NCI-H2081 treated with DMSO at 0.1 percent for 48 hours (cell line): ENCODE results near the gene DUXA.
"Not testable (repeated sequence)": the region's sequence is repeated elsewhere in the genome, so short reads cannot be mapped to it uniquely, and the experiment has no call there.

Source experiments
- DNase-seq: peaks from one replicate; lab custom pipeline; 2025; lab: John Stamatoyannopoulos, UW

The DUXA gene

GRCh38 chr19:57167385-57167784, at the start of gene DUXA:
Gene DUXA, minus strand, starts transcription at chr19:57167485. Its CDS starts 42 bp downstream, at chr19:57167443.
- no peak for DNase-seq

DNA sequence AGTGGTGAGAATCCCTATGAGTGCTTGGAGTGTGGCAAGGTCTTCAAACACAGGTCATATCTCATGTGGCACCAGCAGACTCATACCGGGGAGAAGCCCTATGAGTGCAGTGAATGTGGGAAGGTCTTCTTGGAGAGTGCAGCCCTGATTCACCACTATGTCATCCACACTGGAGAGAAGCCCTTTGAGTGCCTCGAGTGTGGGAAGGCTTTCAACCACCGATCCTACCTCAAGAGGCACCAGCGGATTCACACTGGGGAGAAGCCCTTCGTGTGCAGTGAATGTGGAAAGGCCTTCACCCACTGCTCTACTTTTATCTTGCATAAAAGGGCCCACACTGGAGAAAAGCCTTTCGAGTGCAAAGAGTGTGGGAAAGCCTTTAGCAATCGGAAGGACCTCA, 44.8 kb upstream of the DUXA start:
- no peak for DNase-seq

DNA sequence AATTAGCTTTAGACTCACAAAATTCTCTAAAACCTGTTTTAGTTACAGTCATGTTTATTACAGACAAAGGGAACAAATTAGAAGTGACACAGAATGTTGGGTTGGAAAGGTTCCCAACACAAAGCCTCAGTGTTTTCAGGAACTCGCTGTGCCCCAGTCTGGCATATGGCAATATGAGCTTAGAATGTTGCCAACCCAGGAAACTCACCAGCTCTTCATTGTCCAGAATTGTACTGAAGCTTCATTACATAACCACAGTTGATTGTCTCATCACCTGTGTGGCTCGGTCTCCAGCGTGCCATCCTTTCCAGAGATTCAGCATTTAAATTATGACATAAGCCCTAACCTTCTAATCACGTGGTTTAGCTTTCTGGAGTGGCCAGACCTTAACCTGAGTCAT, 43.1 kb upstream of the DUXA start:
- DNase-seq: no peak

DNA sequence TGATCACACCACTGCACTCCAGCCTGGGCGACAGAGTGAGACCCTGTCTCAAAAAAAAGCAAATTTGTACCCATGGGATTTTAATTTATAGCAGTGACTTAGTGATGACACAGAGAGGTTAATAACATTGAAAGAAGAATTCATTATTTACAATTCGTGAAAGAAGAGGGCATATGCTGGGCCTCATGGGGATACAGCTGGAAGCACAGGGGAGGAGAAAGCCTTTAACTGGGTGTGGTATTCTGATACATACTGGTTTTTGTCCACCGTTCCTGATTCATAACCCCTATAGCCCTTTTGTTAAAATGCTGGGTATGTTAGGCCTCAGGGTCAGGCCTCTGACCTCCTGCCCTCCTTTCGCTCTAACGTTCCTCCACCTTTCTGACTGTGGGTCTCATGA, 34.9 kb upstream of the DUXA start:
- DNase-seq: no peak

DNA sequence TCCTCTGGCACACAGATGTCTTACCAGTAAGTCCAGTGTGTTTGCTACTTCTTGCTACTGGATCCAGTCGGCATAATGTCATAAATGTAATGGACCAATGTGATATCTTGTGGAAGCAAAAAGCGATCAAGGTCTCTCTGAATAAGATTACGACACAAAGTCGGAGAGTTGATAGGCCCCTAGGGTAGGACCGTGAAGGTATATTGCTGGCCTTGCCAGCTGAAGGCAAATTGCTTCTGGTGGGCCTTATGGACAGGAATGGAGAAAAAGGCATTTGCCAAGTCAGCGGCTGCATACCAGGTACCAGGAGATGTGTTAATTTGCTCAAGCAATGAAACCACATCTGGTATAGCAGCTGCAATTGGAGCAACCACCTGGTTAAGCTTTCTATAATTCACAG, 30.6 kb upstream of the DUXA start:
- DNase-seq: not testable (repeated sequence)

- no peak for DNase-seq
Observed at GRCh38 chr19:57192993-57193392, 25.7 kb upstream of the DUXA start.

DNA sequence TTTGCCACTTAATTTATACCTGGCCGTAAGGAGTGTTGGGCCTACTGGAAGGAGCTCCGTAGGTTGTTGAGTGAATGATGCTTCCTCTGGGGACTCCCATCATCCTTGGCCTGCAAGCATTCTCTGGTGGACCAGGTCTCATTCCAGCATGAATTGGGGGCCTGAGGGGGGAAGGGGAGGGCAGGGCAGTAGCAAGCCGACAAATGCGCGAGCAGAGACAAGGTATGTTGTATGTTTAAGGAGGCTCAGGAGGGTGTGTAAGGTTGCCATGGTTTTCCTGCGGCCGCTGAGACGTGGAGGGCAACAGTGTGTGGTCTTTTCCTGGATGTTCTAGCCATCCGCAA, 24.8 kb upstream of the DUXA start:
- DNase-seq: no peak

- DNase-seq: peak; percentile 50
Observed at GRCh38 chr19:57191141-57192076, 24.1 kb upstream of the DUXA start, which contains the start of gene ZNF264. Gene ZNF264, plus strand, starts transcription at chr19:57191500. Its CDS starts 414 bp downstream, at chr19:57191914.

GRCh38 chr19:57190301-57190700, 23.0 kb upstream of the DUXA start:
- no peak for DNase-seq

DNA sequence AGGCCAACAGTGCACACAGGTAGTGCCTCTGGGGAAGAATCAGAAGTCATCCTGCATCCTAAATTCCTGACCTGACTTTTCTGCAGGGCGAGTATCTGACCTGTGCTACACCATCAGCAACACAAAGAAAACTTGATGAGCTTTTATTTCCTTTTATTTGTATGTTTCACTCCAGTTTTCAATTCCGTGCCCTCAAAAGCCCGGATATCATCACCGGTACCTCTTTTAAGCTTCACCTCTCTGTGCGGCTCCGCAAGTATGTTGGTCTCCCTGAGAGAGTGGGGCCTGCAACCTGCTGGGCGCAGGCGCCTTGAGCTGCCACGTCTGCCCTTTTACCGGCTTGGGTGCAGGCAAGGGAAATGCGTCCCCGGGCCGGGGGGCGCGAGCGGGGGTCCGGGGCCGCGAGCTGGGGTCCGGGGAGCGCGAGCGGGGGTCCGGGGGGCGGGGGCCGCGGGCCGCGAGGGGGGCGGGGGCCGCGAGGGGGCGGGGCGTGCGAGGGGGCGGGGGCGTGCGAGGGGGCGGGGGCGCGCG, 4.3 kb upstream of the DUXA start:
- DNase-seq: no peak

GRCh38 chr19:57165846-57166245, 1.4 kb downstream of the DUXA start:
- DNase-seq: no peak

- no peak for DNase-seq
Observed at GRCh38 chr19:57161985-57162539, 5.2 kb downstream of the DUXA start.

DNA sequence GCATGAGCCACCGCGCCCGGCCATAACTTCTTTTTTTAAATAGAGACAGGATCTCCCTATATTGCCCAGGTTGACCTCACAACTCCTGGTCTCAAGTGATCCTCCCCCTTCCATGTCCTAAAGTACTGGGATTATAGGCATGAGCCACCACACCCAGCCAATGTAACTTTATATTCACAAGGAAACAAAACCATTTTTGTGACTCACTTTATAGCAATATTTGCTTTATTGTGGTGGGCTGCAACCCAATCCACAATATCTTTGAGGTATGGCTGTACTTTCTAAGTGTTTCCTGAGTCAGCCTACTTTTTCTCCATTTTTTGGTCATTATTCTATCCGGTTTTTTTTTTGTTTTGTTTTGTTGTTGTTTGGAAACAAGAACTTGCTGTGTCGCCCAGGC, 14.4 kb downstream of the DUXA start:
- no peak for DNase-seq

DNA sequence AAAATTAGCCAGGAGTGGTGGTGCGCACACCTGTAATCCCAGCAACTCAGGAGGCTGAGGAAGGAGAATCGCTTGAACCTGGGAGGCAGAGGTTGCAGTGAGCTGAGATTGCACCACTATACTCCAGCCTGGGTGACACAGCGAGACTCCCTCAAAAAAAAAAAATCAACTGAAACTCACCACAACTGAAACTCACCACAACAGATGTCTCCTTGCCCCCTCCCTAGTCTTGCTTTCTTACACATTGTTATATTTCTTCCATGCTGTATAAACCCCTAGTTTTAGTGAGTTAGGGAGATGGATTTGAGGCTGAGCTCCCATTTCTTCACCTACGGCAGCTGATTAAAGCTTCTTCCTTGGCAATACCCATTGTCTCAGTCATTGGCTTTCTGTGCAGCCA, 25.6 kb downstream of the DUXA start:
- no peak for DNase-seq

- no peak for DNase-seq
Observed at GRCh38 chr19:57135797-57136196, 31.5 kb downstream of the DUXA start.

GRCh38 chr19:57127403-57127802, 39.9 kb downstream of the DUXA start:
- DNase-seq: not testable (repeated sequence)

GRCh38 chr19:57123882-57124281, 43.4 kb downstream of the DUXA start:
- DNase-seq: no peak

GRCh38 chr19:57118848-57119247, 48.4 kb downstream of the DUXA start:
- DNase-seq: no peak

DNA sequence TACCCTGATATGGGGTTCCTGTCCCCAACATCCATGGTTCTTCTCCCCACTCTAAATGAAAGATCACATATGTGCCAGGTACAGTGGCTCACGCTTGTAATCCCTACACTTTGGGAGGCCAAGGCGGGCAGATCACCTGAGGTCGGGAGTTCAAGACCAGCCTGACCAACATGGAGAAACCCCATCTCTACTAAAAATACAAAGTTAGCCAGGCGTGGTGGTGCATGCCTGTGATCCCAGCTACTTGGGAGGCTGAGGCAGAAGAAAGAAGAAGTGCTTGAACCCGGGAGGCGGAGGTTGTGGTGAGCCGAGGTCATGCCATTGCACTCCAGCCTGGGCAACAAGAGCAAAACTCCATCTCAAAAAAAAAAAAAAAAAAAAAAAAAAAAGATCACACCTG, 53.8 kb downstream of the DUXA start:
- not testable (repeated sequence) for DNase-seq

GRCh38 chr19:57111329-57111644, 56.0 kb downstream of the DUXA start:
- no peak for DNase-seq

DNA sequence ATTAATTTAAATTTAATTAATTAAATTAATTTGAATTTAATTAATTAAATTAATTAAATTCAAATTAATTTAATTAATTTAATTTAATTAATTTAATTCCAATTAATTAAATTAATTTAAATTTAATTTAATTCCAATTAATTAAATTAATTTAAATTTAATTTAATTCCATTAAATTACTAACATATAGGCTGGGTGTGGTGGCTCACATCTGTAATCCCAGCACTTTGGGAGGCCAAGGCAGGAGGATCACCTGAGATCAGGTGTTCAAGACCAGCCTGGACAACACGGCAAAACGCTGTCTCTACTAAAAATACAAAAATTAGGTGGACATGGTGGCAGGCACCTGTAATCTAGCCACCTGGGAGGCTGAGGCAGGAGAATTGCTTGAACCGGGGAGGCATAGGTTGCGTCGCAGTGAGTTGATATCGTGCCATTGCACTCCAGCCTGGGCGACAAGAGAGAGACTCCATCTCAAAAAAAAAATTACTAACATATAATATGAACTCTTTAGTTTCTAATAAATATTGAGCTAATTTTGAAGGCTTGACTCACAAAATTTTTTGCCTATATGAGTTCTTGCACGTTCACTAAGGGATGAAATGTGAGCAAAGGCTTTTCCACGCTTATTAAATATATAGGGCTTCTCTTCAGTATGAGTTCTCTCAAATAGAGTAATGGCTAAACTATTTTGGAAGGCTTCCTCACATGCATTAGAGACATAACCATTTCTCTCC, 56.5 kb downstream of the DUXA start:
- no peak for DNase-seq

DNA sequence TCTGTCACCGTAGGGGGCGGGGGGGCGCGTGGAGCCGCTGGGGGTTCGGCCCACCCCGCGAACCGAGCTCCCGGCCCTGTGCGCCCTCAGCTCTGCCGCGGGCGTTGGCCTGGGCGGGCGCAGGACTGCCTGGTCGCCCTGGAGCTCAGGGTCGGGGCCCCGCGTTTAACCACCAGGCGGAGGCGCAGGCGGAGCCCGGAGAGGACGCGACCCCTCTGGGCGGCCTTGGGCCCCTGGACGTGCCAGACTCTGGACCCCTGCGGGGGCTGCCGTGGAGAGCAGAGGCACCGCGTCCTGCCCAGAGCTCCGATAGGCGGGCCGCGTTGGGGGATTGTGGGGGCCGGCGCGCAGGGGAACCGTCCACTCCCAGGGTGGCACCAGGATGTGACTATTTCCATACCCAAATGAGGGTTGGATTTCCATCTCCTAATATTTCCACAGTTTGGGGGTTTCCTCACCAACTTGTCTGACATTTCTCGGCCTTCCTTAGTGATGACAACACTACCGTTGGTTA, 60.5 kb downstream of the DUXA start:
- no peak for DNase-seq
